Gastroesophageal sphincter (tissue), 3 donors: ENCODE measurements around the gene TFDP2.

ENCODE experiments used
- CTCF ChIP-seq, 4 experiments: fragments of 200-600 bp in 2 of 4; fragments of 450-650 bp in 2 of 4; sonication (generic) in 1 of 4; IDR thresholded peaks; one replicate each; pipeline ENCODE4 v1.5.1; 2017 to 2019; ENCODE audit warnings: antibody characterized with exemption in 4 of 4, mild to moderate bottlenecking in 2 of 4, moderate library complexity in 2 of 4
- EP300 ChIP-seq: sonication (generic); formaldehyde crosslinking; IDR thresholded peaks from one replicate; pipeline ENCODE4 v1.6.1; 2017; ENCODE audit warnings: antibody characterized with exemption, mild to moderate bottlenecking
- POLR2A ChIP-seq, 2 donors: fragments of 450-650 bp; IDR thresholded peaks; one replicate each; pipeline ENCODE4 v1.6.1; 2017; ENCODE audit warnings: antibody characterized with exemption in 2 of 2, mild to moderate bottlenecking in 2 of 2, moderate library complexity in 1 of 2
- POLR2AphosphoS5 ChIP-seq: sonication (generic); formaldehyde crosslinking; IDR thresholded peaks from one replicate; pipeline ENCODE4 v1.6.1; 2017; ENCODE audit warnings: antibody characterized with exemption

GRCh38 chr3:142031575-142031974, 117.8 kb downstream of the TFDP2 start:
- no peak for TF ChIP-seq POLR2AphosphoS5
- TF ChIP-seq CTCF (IDR thresholded peaks at IDR 0.05), result no peak
- TF ChIP-seq POLR2A (IDR thresholded peaks at IDR 0.05), result no peak
- no peak for TF ChIP-seq EP300
